ENCODE data around the gene EHD4.
A peak's percentile ranks its signal among the peaks of the same experiment; 100 is the strongest.

Gene EHD4

GRCh38 chr15:41971895-41972252, 483 bp downstream of the EHD4 start (continued):
- TF ChIP-seq ZSCAN18 (tag by site-specific recombination; IDR thresholded peaks at IDR 0.05) (no peak), ZNF549 (tag by site-specific recombination; IDR thresholded peaks at IDR 0.05) (no peak), ZNF596 (tag by site-specific recombination; IDR thresholded peaks at IDR 0.05) (no peak), MZF1 (tag by site-specific recombination; IDR thresholded peaks at IDR 0.05; ENCODE audit: borderline replicate concordance) (no peak), ZNF112 (tag by site-specific recombination; IDR thresholded peaks at IDR 0.05) (no peak), ZNF473 (tag by site-specific recombination; IDR thresholded peaks at IDR 0.05) (no peak), ZNF768 (tag by site-specific recombination; IDR thresholded peaks at IDR 0.05) (no peak), SP3 (tag by site-specific recombination; IDR thresholded peaks at IDR 0.05) (peak; percentile 41; the same call in 1 of the 2 replicates), ZNF26 (tag by site-specific recombination; IDR thresholded peaks at IDR 0.05) (no peak), GFI1B (tag by site-specific recombination; IDR thresholded peaks at IDR 0.05) (no peak), ZNF302 (tag by site-specific recombination; IDR thresholded peaks at IDR 0.05; ENCODE audit: low read depth) (no peak)

- Histone ChIP-seq H3K4me3 (ENCODE audit: low read depth, low read length) (peak overlapping the region; percentile 74), H3K27ac (ENCODE audit: extremely low read depth, low read depth, low read length) (no peak overlapping the region; the same call in 1 of the 2 replicates), H3K9me3 (ENCODE audit: control insufficient read depth, insufficient read depth, low read depth, low read length) (no peaks in the 10 kb centered on the region), H3K4me1 (ENCODE audit: control insufficient read depth, insufficient read depth, low read length) (peaks cover 10% of the 10 kb centered on the region), H3K36me3 (ENCODE audit: control insufficient read depth in 2 of 2, insufficient read depth in 1 of 2, low read length in 2 of 2) (no peaks in the 10 kb centered on the region)
- POLR2A ChIA-PET: interaction anchor here (0.5 to 2.0 kb wide), 4 partner anchors 12 to 351 kb away, joined by 3 to 4 read pairs (median 4); partner anchors contain the start of gene VPS39
- CTCF ChIA-PET: interaction anchor here (0.5 to 2.1 kb wide), 2 partner anchors 15 to 18 kb away, joined by 3 to 12 read pairs; no protein-coding TSS in a partner anchor
- TF ChIP-seq ZNF629 (tag by site-specific recombination; IDR thresholded peaks at IDR 0.05): peak; percentile 19; the same call in 1 of the 2 replicates
- TF ChIP-seq BCL11A (tag by site-specific recombination; IDR thresholded peaks at IDR 0.05; ENCODE audit: low read depth): 0 out of 2 replicates have a peak, but pooled peaks have one; percentile 8
- TF ChIP-seq PRDM6 (tag by site-specific recombination; IDR thresholded peaks at IDR 0.05): no peak
- TF ChIP-seq PRDM1 (tag by site-specific recombination; IDR thresholded peaks at IDR 0.05): 0 out of 2 replicates have a peak, but pooled peaks have one; percentile 36
- TF ChIP-seq PRDM4 (tag by site-specific recombination; IDR thresholded peaks at IDR 0.05): peak; percentile 73
- TF ChIP-seq ZBTB44 (tag by site-specific recombination; IDR thresholded peaks at IDR 0.05): peak; percentile 37; the same call in 1 of the 2 replicates
- no peak for TF ChIP-seq ZNF76 (tag by site-specific recombination; IDR thresholded peaks at IDR 0.05; ENCODE audit: borderline replicate concordance, low read depth)
- 0 out of 2 replicates have a peak, but pooled peaks have one; percentile 76 for TF ChIP-seq ZNF335 (tag by site-specific recombination; conservative IDR thresholded peaks at IDR 0.05)
- peak; percentile 81 for TF ChIP-seq ZFHX2 (tag by site-specific recombination; conservative IDR thresholded peaks at IDR 0.05)
- TF ChIP-seq ZBTB20 (tag by site-specific recombination; IDR thresholded peaks at IDR 0.05): 0 out of 2 replicates have a peak, but pooled peaks have one; percentile 29
- peak; percentile 96 for TF ChIP-seq SCRT2 (tag by site-specific recombination; IDR thresholded peaks at IDR 0.05)
- TF ChIP-seq SP7 (tag by site-specific recombination; IDR thresholded peaks at IDR 0.05): peak; percentile 58; the same call in 1 of the 2 replicates
- peak; percentile 40; the same call in 1 of the 2 replicates for TF ChIP-seq MZF1 (tag by site-specific recombination; IDR thresholded peaks at IDR 0.05; ENCODE audit: borderline replicate concordance)
- TF ChIP-seq YY2 (tag by site-specific recombination; IDR thresholded peaks at IDR 0.05): no peak
- peak; percentile 78; the same call in 1 of the 2 replicates for TF ChIP-seq ZNF24 (tag by site-specific recombination; IDR thresholded peaks at IDR 0.05)
- 0 out of 2 replicates have a peak, but pooled peaks have one; percentile 36 for TF ChIP-seq ZNF561 (tag by site-specific recombination; IDR thresholded peaks at IDR 0.05; ENCODE audit: borderline replicate concordance)
Observed at GRCh38 chr15:41971089-41971894, 1.1 kb downstream of the EHD4 start.

Data from HEK293 (cell line).